SK-N-SH (cell line): ENCODE data around the gene DAPP1.

Experiments
- CTCF ChIP-seq: fragments of 200-600 bp; sonication (generic); IDR thresholded peaks from 2 replicates; pipeline ENCODE4 v1.6.1; 2017; ENCODE audit warnings: antibody characterized with exemption, mild to moderate bottlenecking, moderate library complexity
- FOXJ3 ChIP-seq: sonication (generic); formaldehyde crosslinking; IDR thresholded peaks from 2 replicates; pipeline ENCODE4 v1.5.1; 2020; ENCODE audit warnings: mild to moderate bottlenecking, missing genetic modification reagents
- POLR2AphosphoS5 ChIP-seq: IDR thresholded peaks from 2 replicates; pipeline ENCODE4 v1.6.1; 2012; ENCODE audit warnings: low read depth, low read length
- RAD21 ChIP-seq: IDR thresholded peaks from 2 replicates; pipeline ENCODE4 v1.6.1; 2012; ENCODE audit warnings: mild to moderate bottlenecking, low read length
- SMC3 ChIP-seq: IDR thresholded peaks from 2 replicates; pipeline ENCODE4 v1.6.1; 2012; ENCODE audit warnings: low read depth, low read length, improper control_type of control experiment
- TEAD4 ChIP-seq: IDR thresholded peaks from 2 replicates; pipeline ENCODE4 v1.4.0; 2012; ENCODE audit warnings: mild to moderate bottlenecking, borderline replicate concordance; ENCODE audit not compliant: insufficient read depth
- YY1 ChIP-seq: IDR thresholded peaks from 2 replicates; pipeline ENCODE4 v1.4.0; 2012; ENCODE audit warnings: low read depth, mild to moderate bottlenecking

- TF ChIP-seq CTCF (no peak), RAD21 (no peak), FOXJ3 (CRISPR knock-in tag) (no peak), YY1 (no peak), POLR2AphosphoS5 (no peak), SMC3 (no peak), TEAD4 (no peak)
Measured at GRCh38 chr4:99841129-99841528, 24.5 kb downstream of the DAPP1 start.
